C4-2B (cell line): ENCODE measurements around the gene CYB561.

Source experiments
- ZFX ChIP-seq: fragments of 450-650 bp; IDR thresholded peaks from 2 replicates; pipeline ENCODE4 v1.6.1; 2017
- TF ChIP-seq, protein P1 (sequence below): fragments of 450-650 bp; conservative IDR thresholded peaks from 2 replicates; pipeline ENCODE4 v1.5.1; 2017; ENCODE audit warnings: mild to moderate bottlenecking

- TF ChIP-seq, protein P1, sequence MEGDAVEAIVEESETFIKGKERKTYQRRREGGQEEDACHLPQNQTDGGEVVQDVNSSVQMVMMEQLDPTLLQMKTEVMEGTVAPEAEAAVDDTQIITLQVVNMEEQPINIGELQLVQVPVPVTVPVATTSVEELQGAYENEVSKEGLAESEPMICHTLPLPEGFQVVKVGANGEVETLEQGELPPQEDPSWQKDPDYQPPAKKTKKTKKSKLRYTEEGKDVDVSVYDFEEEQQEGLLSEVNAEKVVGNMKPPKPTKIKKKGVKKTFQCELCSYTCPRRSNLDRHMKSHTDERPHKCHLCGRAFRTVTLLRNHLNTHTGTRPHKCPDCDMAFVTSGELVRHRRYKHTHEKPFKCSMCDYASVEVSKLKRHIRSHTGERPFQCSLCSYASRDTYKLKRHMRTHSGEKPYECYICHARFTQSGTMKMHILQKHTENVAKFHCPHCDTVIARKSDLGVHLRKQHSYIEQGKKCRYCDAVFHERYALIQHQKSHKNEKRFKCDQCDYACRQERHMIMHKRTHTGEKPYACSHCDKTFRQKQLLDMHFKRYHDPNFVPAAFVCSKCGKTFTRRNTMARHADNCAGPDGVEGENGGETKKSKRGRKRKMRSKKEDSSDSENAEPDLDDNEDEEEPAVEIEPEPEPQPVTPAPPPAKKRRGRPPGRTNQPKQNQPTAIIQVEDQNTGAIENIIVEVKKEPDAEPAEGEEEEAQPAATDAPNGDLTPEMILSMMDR: no peak
- no peak for TF ChIP-seq ZFX
Observed at GRCh38 chr17:63445065-63445464, 1.0 kb downstream of the CYB561 start.
